GM19238 (cell line): Measurements from ENCODE around the gene USP5.

Source experiments
- DNase-seq: peaks from one replicate; pipeline ENCODE4 v3.0.0; 2011; ENCODE audit warnings: low spot score; ENCODE audit not compliant: insufficient read length

USP5 gene

DNA sequence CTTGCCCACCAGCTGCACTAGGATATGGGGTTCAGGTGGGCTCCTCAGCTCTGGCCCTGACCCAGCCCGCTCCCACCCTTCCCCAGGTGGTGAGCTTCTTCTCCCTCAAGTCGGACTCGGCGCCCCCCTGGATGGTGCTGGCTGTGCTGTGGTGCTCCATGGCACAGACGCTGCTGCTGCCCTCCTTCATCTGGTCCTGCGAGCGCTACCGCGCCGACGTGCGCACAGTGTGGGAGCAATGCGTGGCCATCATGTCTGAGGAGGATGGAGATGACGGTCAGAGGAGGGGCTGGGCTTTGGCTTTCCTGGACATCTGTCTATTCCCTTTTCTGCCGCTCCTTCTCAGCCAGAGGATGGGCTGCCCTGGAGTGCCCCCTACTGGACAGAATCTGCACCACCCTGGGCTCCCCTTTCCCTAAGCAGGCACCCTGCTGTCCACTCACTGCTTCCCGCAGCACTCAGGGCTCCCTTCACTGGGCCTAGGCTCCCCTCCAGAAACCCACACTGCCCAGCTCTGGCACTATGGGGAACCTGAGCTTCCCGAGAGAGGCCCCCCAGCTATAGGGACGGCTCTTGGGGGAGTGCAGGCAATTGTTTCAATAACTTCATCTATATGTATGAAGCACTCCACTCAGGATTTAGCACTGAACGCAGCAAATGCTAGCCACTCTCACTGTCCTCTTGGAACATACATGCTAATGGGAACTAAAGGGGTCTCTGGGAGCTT is 26.4 kb upstream of the USP5 start:
- peak; percentile 93 for DNase-seq

DNA sequence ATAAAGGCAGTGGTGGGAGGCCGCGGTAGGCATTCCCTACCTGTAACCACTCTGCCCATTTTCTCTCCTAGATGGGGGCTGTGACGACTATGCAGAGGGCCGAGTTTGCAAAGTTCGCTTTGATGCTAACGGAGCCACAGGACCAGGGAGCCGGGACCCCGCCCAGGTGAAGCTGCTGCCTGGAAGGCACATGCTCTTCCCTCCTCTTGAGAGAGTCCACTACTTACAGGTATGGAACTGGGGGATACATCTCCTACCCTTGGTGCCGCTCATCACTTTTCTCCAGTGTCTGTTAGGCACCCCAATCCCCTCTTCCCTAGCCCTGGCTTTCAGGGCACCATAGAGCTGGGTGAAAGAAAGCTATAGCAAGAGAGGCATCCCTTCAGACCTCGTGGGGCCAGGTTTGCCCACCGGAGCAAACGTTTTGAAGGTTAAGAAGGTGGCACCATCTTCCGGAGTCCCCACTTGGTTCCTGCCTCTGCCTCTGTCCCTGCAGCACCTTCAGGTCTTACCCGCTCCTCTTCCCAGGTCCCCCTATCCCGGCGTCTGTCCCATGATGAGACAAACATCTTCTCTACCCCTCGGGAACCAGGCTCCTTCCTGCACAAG is 25.7 kb upstream of the USP5 start:
- no peak for DNase-seq

DNA sequence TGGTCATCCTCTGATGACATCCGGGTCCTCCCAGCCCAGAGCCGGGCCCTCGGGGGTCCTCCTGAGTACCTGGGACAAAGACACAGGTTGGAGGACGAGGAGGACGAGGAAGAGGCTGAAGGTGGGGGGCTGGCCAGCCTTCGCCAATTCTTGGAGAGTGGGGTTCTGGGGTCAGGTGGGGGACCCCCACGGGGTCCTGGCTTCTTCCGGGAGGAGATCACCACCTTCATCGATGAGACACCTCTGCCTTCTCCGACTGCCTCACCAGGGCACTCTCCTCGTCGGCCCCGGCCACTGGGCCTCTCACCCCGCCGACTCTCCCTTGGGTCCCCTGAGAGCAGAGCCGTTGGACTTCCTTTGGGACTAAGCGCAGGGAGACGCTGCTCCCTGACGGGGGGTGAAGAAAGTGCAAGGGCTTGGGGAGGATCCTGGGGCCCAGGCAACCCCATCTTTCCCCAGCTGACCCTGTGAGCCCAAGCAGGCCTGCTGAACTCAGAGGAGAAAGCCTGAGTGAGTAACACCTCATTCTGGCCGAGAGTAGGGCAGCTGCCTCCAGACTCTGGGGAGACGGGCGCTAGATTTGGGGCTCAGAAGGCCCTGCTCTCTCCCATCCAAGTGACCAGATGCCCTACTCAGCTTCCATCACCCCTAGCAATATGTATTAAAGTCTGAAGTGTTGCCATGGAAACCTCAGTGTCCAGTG is 25.1 kb upstream of the USP5 start:
- DNase-seq: no peak

DNA sequence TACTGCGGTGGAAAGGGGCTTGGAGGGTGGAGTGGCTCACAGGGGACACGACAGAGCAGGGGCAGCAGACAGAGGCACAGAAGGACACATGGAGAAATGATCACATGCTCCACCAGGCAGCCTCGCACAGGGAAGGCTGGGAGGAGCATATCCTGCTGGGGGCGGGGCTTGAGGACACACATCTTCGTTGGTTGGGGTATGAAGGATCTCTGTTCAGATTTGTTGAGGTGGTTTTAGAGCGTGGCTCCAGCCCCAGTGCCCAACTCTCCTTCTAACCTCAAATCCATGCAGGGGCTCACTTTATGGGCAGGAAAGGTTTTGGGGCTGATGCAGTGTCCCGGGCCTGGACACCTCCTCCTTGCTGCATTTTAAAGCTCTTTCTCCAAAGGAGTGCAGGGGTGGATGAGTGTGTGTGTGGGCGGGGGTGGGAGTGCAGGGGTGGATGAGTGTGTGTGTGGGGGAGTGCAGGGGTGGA is 24.5 kb upstream of the USP5 start:
- no peak for DNase-seq

DNA sequence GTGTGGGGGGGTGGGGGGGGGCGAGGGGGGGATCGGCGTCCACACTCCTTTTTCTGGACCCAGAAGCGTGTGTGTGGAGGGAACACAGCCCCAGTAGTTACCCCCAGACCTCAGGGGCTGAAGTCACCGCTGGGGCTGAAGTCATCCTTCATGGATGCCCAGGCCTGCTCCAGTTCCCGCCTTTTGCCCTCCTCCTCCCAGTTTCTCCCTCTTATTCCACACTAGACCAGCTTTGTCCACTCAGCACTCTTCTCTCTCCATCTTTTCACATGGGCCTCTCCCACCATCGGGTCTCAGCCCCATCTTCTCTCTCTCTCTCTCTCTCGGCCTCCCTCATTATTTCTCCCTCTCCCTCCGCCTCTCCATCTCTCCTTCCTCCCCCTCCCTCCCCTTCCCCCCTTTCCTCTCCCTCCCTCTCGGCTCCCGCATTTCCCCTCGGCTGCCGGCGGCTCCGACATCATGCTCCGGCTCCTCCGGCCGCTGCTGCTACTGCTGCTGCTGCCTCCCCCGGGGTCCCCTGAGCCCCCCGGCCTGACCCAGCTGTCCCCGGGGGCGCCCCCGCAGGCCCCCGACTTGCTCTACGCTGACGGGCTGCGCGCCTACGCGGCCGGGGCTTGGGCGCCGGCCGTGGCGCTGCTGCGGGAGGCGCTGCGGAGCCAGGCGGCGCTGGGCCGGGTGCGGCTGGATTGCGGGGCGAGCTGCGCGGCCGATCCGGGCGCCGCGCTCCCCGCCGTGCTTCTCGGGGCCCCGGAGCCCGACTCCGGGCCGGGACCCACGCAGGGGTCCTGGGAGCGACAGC is 23.8 kb upstream of the USP5 start, which contains the start of gene P3H3:
P3H3 (plus strand) TSS at position 426 of the 799 bp plus-strand sequence; CDS start at position 460, 34 bp downstream.
- no peak for DNase-seq

DNA sequence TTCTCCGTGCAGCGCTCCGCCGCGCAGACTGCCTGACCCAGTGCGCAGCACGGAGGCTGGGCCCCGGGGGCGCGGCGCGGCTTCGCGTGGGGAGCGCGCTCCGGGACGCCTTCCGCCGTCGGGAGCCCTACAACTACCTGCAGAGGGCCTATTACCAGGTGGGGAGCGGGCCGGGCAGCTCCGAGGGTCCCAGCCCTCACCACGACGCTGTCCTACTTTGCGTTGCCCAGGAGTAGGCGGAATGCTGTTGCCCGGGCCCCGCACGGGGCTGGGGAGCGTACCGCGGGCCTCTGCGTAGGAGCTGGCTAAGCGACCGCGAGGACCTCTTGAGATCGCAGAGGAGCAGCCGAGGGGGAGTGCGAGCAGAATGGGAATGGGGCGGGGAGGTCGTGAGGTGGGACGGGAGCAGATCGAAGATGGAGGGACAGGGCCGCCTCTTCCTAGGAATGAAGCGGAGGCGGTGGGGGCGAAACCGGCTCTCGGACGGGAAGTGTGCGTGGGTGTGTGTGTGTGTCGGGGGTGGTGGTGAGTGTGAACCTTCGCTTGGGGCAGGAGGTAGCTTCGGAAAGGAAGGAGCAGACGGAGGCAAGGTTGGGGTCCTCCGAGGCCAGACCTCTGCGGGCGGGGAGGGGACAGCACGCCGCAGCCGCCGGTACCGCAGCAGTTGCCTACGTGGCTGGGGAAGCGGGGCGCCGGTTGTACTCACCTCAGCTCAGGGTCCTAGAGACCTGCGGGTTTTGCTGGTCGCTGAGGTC is 23.0 kb upstream of the USP5 start:
- DNase-seq: no peak

DNA sequence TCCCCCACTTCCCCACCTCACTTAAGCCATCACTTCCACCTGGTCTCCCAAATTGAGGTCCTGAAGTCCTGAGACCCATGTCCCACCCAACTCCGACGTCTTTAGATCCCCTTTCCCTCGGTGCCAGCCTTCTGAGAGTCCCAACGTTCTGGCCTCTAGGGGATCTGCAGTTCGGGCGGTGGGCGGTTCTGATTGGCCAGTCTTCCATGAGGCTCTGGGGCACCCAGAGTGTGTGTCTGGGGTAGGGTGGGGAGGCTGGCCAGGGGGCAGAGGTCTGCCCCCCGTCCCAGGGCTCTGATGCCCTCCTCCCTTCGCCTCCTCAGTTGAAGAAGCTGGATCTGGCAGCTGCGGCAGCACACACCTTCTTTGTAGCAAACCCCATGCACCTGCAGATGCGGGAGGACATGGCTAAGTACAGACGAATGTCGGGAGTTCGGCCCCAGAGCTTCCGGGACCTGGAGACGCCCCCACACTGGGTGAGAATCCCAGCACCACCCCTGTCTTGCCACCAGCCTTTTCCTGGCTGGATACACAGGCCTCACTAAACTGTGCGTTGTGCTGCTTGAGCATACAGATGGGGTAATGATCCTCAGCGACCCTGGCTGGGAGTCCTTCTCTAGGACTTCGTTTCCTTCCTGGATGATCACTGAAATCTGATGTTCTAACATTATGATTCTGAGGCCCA is 22.3 kb upstream of the USP5 start:
- DNase-seq: no peak

DNA sequence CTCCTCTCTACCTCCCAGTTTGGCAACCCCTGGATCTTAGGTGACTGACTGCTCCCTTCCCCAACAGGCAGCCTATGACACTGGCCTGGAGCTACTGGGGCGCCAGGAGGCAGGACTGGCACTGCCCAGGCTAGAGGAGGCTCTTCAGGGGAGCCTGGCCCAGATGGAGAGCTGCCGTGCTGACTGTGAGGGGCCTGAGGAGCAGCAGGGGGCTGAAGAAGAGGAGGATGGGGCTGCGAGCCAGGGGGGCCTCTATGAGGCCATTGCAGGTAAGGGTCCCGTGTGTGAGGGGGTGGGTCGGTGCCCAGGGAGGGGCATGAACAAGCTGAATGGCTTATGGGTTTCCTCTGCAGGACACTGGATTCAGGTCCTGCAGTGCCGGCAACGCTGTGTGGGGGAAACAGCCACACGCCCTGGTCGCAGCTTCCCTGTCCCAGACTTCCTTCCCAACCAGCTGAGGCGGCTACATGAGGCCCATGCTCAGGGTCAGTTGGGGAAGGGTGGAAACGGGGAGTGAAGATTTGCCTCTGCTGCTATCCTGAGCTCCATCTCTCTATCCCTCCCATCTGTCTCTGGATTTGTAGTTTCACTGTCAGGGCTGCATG is 21.6 kb upstream of the USP5 start:
- DNase-seq: no peak

DNA sequence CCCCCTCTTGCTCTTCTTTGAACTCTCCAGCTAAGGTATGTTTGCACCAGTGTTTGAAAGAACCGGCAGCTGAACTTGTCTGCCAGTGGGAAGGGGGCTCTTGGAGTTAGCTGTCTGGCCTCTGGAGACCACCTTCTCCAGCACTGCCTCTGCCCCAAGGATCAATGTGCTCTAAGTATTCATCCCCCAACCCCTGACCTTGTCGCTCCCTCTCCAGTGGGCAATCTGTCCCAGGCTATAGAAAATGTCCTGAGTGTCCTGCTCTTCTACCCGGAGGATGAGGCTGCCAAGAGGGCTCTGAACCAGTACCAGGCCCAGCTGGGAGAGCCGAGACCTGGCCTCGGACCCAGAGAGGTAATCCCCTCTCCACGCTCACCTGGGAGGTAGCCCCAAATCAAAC is 21.0 kb upstream of the USP5 start:
- DNase-seq: no peak

DNA sequence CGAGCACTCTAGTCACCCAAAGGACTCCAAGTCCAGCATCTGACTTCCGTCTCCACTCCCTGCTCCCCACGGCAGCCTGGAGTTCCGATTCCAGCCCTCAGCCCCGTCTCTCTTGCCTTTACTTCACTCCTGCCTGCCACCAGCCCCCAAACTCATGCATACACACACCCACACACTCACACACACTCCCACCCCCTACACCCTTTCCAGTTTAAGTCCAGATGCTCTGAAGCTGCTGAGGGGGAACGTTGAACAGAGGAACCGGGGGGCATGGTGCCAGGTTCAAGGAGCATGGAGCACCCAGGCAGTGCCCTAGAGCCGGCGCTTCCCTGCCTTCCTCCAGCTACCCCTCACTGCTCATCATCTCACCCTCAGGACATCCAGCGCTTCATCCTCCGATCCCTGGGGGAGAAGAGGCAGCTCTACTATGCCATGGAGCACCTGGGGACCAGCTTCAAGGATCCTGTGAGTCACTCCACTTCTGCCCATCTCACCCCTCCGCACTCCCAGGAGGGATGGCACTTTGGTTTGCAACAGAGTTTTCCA is 20.4 kb upstream of the USP5 start:
- DNase-seq: no peak

DNA sequence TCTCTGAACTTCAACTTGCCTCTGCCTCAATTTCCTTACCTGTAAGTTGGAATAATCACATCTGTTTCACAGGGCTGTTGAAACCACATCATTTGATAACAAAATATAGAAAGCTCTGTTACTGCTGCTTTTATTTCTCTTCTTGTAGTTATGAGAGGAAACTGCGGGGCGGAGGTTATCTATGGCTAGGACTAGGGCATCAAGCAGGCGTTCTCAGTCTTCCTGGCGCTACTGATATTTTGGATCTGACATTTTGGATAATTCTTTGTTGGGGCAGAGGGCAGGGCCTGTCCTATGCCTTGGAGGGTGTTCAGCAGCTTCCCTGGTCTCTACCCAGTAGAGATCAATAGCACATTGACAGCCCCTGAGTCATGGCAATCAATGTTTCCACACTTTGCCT is 19.8 kb upstream of the USP5 start:
- no peak for DNase-seq

DNA sequence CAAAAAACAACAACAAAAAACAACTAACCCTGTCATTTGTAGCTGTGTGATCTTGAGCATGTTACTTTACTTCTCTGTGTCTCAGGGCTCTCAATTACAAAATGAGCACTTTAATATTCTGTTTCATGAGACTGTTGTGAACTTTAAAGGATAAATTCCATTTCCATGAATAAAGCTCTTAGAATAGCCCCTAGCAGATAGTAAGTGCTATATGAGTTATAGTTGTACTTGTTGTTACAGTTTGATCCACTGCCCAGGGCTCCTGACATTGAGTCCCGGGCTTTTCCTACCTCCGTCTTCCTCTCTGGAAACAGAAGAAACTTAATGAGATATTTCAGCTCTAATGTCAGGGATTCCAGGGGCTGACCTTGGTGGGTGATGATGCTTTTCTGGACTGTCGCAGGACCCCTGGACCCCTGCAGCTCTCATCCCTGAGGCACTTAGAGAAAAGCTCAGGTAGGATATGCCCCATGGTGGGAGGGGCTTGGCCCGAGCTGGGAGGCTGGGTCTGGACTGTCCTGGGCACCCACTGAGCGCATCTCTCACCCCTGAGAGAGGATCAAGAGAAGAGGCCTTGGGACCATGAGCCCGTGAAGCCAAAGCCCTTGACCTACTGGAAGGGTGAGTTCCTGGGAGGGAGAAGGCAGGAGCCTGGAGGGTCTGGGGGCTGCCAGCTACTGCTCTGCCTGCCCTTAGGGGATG is 18.6 kb upstream of the USP5 start:
- DNase-seq: no peak

DNA sequence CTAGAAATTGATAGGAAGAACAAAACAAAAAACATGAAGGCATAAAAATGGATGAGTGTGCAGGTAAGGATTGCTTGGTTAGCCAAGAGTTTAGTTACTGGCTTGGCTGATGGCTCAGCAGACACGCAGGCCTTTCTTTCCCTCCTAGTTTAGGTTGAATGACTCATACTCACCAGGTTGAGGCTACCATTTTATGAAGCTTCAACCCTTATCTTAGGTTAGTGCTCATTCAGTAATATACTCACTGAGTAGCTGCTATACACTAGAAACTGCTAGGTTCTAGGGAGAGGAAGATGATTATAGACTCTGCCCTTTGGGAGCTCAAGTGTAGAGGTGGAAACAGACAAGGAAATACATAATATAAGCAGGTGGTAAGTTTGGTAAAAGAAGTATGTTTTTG is 17.7 kb upstream of the USP5 start:
- DNase-seq: no peak

DNA sequence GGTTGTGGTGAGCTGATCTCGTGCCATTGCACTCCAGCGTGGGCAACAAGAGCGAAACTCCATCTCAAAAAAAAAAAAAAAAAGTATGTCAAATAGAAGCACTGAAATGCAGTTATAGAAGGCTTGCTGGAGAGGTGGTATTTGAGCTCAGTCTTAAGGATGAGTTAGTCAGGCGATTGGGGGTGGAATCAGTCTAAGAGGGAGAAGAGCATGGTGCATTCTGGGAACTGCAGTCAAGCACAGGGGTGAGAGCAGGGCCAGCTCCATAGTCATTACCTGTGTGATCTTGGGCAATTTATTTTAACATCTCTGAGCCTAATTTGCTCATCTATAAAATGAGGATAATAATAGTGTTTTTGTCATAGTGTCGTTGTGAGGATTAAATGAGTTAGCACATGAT is 17.1 kb upstream of the USP5 start:
- no peak for DNase-seq

DNA sequence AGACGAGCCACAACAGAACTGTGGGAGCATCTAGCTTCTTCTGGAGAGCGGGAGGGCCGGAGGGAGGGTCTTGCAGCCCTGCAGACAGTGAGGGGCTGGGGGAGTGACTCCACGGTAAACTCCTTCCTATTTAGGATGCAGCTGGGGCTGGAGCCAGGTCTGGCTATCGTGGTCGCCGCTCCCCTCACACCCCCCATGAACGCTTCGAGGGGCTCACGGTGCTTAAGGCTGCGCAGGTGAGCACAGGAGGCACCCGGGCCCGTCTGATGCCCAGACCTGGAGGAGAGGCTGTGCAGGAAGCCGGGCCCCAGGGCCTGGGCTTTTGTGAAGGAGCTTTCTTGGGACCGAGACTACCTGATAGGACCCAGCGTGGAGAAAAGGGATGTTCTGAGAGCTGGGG is 15.1 kb upstream of the USP5 start:
- DNase-seq: no peak

DNA sequence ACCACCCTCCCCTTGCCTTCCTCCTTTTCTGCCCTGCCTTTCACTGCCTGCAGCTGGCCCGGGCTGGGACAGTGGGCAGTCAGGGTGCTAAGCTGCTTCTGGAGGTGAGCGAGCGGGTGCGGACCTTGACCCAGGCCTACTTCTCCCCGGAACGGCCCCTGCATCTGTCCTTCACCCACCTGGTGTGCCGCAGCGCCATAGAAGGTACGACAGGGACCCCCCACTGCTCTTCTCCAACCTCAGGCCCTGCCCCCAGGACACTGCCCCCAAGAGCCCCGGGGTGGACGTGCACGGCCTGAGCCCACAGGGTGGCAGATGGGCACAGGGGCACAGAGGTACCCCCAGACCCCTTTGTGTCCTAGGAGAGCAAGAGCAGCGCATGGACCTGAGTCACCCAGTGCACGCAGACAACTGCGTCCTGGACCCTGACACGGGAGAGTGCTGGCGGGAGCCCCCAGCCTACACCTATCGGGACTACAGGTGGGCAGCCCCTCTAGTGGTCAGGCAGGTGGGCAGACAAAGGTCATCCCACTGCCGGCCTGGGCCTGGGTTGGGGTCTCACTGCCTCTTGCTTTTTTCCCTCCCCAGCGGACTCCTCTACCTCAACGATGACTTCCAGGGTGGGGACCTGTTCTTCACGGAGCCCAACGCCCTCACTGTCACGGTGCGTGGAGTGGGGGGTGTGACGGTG is 14.4 kb upstream of the USP5 start:
- DNase-seq: no peak

DNA sequence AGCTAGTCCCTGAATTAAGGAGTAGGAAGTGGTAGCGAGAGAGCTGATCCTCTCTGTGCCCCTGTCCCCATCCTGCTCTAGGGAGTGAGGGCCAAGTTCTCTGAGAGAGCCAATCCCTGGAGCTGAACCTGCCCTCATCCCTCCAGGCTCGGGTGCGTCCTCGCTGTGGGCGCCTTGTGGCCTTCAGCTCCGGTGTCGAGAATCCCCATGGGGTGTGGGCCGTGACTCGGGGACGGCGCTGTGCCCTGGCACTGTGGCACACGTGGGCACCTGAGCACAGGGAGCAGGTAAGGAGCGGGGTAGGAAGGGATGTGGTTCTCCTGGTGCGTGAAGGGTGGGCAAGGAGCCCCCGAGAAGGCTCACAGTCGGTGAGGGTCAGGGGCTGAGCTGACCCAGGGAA is 13.1 kb upstream of the USP5 start:
- DNase-seq: no peak

DNA sequence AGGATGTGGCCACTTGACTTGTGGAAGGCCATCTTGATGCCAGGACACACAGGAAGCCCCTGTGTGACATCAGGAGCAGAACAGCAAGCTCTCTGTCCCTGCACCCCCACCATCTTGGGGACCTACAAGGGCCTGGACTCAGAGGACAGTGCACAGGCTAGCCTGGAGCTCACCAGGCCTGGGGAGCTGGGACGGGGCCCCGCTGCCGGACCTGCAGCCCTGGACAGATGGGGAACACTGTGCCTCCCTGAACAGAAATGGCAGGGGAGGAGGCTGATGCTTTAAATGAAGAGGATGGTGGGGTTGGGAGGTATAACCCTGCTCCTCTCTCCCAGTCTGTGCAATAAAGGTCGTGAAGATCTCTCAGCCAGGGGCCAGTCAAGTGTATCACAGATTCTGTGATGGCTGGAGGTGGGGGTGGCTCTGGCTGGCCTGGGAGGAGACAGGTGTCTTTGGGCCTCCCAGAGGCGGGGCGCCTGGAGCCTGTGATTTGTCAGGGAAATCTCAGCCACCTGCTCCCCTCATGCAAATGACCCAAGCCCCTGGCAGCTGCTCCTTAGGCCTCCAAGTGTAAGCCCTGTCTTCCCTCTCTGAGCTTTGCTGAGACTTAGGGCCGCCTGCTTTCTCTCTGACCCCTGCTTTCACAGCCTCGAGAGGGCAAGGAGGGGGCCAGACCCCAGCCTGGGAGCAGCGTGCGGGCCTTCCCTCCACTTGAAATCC is 12.3 kb upstream of the USP5 start:
- peak; percentile 73 for DNase-seq
